IMR-90 (cell line): ENCODE results near the gene PHF11. TPM values are rescaled to one million over a fixed set of nuclear protein-coding genes. Genes with fewer than 3 reads are reported as not detected.
A peak's percentile ranks its signal among the peaks of the same experiment; 100 is the strongest.

Experiments
- ATAC-seq: fragments of 200-7000 bp; cut with Tn5 transposase; 2 replicates; pipeline ENCODE4 v1.9.1; 2020; ENCODE audit warnings: low read depth, mild to moderate bottlenecking, moderate library complexity
- BruUV-seq: library from RNA; stranded (reverse); fragments of 400-500 nt; replicated peaks from 2 replicates; lab custom pipeline; 2021; lab: Mats Ljungman, UMichigan
- CTCF ChIA-PET: fragments of 300-600 bp; formaldehyde crosslinking; extraction: SDS; loops from one replicate; lab custom pipeline; 2021; ENCODE audit warnings: antibody characterized with exemption; lab: Yijun Ruan, JAX
- POLR2A ChIA-PET: fragments of 300-600 bp; sonication (Branson Sonifier 250); formaldehyde crosslinking; loops from one replicate; lab custom pipeline; 2022; ENCODE audit warnings: antibody characterized with exemption; ENCODE audit not compliant: unreplicated experiment; lab: Charles Lee
- DNase-seq: peaks from one replicate; pipeline ENCODE4 v3.0.0; 2013
- H2AFZ ChIP-seq: replicated peaks from 2 replicates; pipeline ENCODE3; 2013; ENCODE audit warnings: low read length, mild to moderate bottlenecking; ENCODE audit not compliant: poor library complexity
- H2AK5ac ChIP-seq: 2 replicates; pipeline ENCODE4 v1.6.1; 2013; ENCODE audit warnings: low read depth, low read length, inconsistent platforms
- H2AK9ac ChIP-seq: replicated peaks from 2 replicates; pipeline ENCODE3; 2013; ENCODE audit warnings: mild to moderate bottlenecking, low read depth, low read length, moderate library complexity; ENCODE audit not compliant: poor library complexity
- H2BK120ac ChIP-seq: 2 replicates; pipeline ENCODE4 v1.6.1; 2013; ENCODE audit warnings: low read depth, low read length, inconsistent platforms
- H2BK15ac ChIP-seq: 3 replicates; pipeline ENCODE4 v1.6.1; 2013; ENCODE audit warnings: low read depth, low read length, inconsistent platforms
- H2BK20ac ChIP-seq: 2 replicates; pipeline ENCODE4 v1.6.1; 2013; ENCODE audit warnings: low read depth, mild to moderate bottlenecking, inconsistent platforms, low read length, moderate library complexity
- H2BK5ac ChIP-seq: 2 replicates; pipeline ENCODE4 v1.6.1; 2013; ENCODE audit warnings: mild to moderate bottlenecking, low read depth, low read length, inconsistent platforms; ENCODE audit not compliant: poor library complexity, severe bottlenecking
- H3K14ac ChIP-seq: replicated peaks from 2 replicates; pipeline ENCODE4 v1.6.1; 2013; ENCODE audit warnings: low read depth, low read length, inconsistent platforms
- H3K18ac ChIP-seq: 2 replicates; pipeline ENCODE4 v1.6.1; 2013; ENCODE audit warnings: low read depth, low read length, control low read depth
- H3K23ac ChIP-seq: 2 replicates; pipeline ENCODE4 v1.6.1; 2013; ENCODE audit warnings: low read depth, low read length, inconsistent platforms
- H3K27ac ChIP-seq: 2 replicates; pipeline ENCODE4 v1.5.1; 2013; ENCODE audit warnings: mild to moderate bottlenecking, control low read depth, low read length; ENCODE audit not compliant: insufficient read depth
- H3K27me3 ChIP-seq: 2 replicates; pipeline ENCODE4 v1.6.1; 2013; ENCODE audit warnings: low read length; ENCODE audit not compliant: control insufficient read depth, insufficient read depth
- H3K36me3 ChIP-seq: 2 replicates; pipeline ENCODE4 v1.6.1; 2013; ENCODE audit warnings: low read length, mixed read lengths; ENCODE audit not compliant: control insufficient read depth, insufficient read depth
- H3K4ac ChIP-seq: 2 replicates; pipeline ENCODE4 v1.6.1; 2013; ENCODE audit warnings: low read depth, low read length, inconsistent platforms
- H3K4me1 ChIP-seq: 2 replicates; pipeline ENCODE4 v1.6.1; 2013; ENCODE audit warnings: low read length, mixed read lengths; ENCODE audit not compliant: control insufficient read depth, insufficient read depth
- H3K4me2 ChIP-seq: 2 replicates; pipeline ENCODE4 v1.6.1; 2013; ENCODE audit warnings: low read depth, mild to moderate bottlenecking, control low read depth, low read length, moderate library complexity
- H3K4me3 ChIP-seq: 2 replicates; pipeline ENCODE4 v1.5.1; 2013; ENCODE audit warnings: low read depth, mild to moderate bottlenecking, control low read depth, low read length, moderate library complexity; ENCODE audit not compliant: insufficient read depth
- H3K56ac ChIP-seq: 2 replicates; pipeline ENCODE4 v1.6.1; 2013; ENCODE audit warnings: low read length, inconsistent platforms; ENCODE audit not compliant: insufficient read depth; ENCODE audit errors: extremely low read depth
- H3K79me1 ChIP-seq, 2 experiments: 2 replicates each; pipeline ENCODE4 v1.6.1; 2013; ENCODE audit warnings: low read length in 2 of 2, inconsistent platforms in 1 of 2, low read depth in 1 of 2
- H3K9ac ChIP-seq: 2 replicates; pipeline ENCODE4 v1.6.1; 2013; ENCODE audit warnings: low read depth, low read length, control low read depth
- H3K9me1 ChIP-seq: 2 replicates; pipeline ENCODE4 v1.6.1; 2013; ENCODE audit warnings: low read length, inconsistent platforms; ENCODE audit not compliant: insufficient read depth
- H3K9me3 ChIP-seq: 2 replicates; pipeline ENCODE4 v1.6.1; 2013; ENCODE audit warnings: low read length; ENCODE audit not compliant: control insufficient read depth, insufficient read depth
- H4K20me1 ChIP-seq: 2 replicates; pipeline ENCODE4 v1.6.1; 2013; ENCODE audit warnings: low read length, inconsistent platforms; ENCODE audit not compliant: insufficient read depth
- H4K5ac ChIP-seq: 2 replicates; pipeline ENCODE4 v1.6.1; 2013; ENCODE audit warnings: mild to moderate bottlenecking, low read depth, low read length, control low read depth
- H4K8ac ChIP-seq, 2 experiments: 2 replicates each; pipeline ENCODE4 v1.6.1; 2013; ENCODE audit warnings: low read depth in 2 of 2, low read length in 2 of 2, control low read depth in 1 of 2, inconsistent platforms in 1 of 2
- H4K91ac ChIP-seq: 2 replicates; pipeline ENCODE4 v1.6.1; 2013; ENCODE audit warnings: low read depth, low read length, inconsistent platforms; ENCODE audit not compliant: insufficient read depth
- CHD1 ChIP-seq: IDR thresholded peaks from 2 replicates; pipeline ENCODE4 v1.6.1; 2012; ENCODE audit warnings: low read depth, low read length, improper control_type of control experiment
- CTCF ChIP-seq: conservative IDR thresholded peaks from 2 replicates; pipeline ENCODE4 v1.5.1; 2012; ENCODE audit warnings: mild to moderate bottlenecking, low read depth, low read length, improper control_type of control experiment
- ELK1 ChIP-seq: fragments of 150-350 bp; IDR thresholded peaks from 2 replicates; pipeline ENCODE4 v1.6.1; 2016; ENCODE audit warnings: low read depth, mild to moderate bottlenecking, low read length, moderate library complexity, borderline replicate concordance
- MAFK ChIP-seq: IDR thresholded peaks from 2 replicates; pipeline ENCODE4 v1.6.1; 2012; ENCODE audit warnings: low read depth, low read length, improper control_type of control experiment
- MAZ ChIP-seq: IDR thresholded peaks from 2 replicates; pipeline ENCODE4 v1.6.1; 2012; ENCODE audit warnings: low read depth, mild to moderate bottlenecking, low read length, improper control_type of control experiment, moderate library complexity, borderline replicate concordance
- MXI1 ChIP-seq: IDR thresholded peaks from 2 replicates; pipeline ENCODE4 v1.6.1; 2012; ENCODE audit warnings: low read depth, mild to moderate bottlenecking, low read length, moderate library complexity, borderline replicate concordance
- POLR2A ChIP-seq: IDR thresholded peaks from 2 replicates; pipeline ENCODE4 v1.6.1; 2012; ENCODE audit warnings: mild to moderate bottlenecking, low read depth, low read length
- RAD21 ChIP-seq: IDR thresholded peaks from 2 replicates; pipeline ENCODE4 v1.6.1; 2012; ENCODE audit warnings: low read length, improper control_type of control experiment
- RCOR1 ChIP-seq: IDR thresholded peaks from 2 replicates; pipeline ENCODE4 v1.6.1; 2012; ENCODE audit warnings: mild to moderate bottlenecking, low read length, improper control_type of control experiment; ENCODE audit not compliant: insufficient replicate concordance
- WGBS, 2 experiments: methylation state at CpG; one replicate each; pipeline versions ENCODE4 v1.1.5 to v1.1.7; 2013; ENCODE audit warnings: missing lambda C conversion rate in 2 of 2; ENCODE audit not compliant: insufficient read length in 1 of 2; ENCODE audit errors: extremely low coverage in 2 of 2; 5-methylcytosine and 5-hydroxymethylcytosine counted together
- dilution Hi-C: fragments of 300-500 bp; cut with HindIII; formaldehyde crosslinking; loops from one replicate; pipeline ENCODE4 v1.14.3; 2018; ENCODE audit warnings: low sequenced_read_pairs; ENCODE audit not compliant: unreplicated experiment
- in situ Hi-C: fragments of 300-500 bp; cut with MboI; formaldehyde crosslinking; loops from 3 replicates; pipeline ENCODE4 v1.14.3; 2019; ENCODE audit warnings: low sequenced_read_pairs, inconsistent platforms, mixed read lengths
- intact Hi-C: fragments of 100-400 bp; cut with micrococcal nuclease; formaldehyde crosslinking; loops from 2 replicates; pipeline ENCODE4 v1.10.0; 2022
- polyA plus RNA-seq, 3 experiments: library from polyadenylated mRNA; depleted of rRNA; stranded (reverse); fragments of >200 nt; gene quantifications; 2 replicates each; pipeline ENCODE4 v1.2.3, GENCODE V29; 2012; ENCODE audit warnings: low replicate concordance in 1 of 3
- total RNA-seq: library from RNA; depleted of rRNA; stranded (reverse); fragments of >200 nt; gene quantifications from 2 replicates; pipeline ENCODE4 v1.2.3, GENCODE V29; 2012

PHF11 gene
- total and polyA plus RNA-seq, 2 of the 4 experiments (the other 2 are of a cell fraction) = 3.9 to 15.4 TPM

GRCh38 chr13:49456156-49456555 lies 39.6 kb upstream of the PHF11 start:
- no peak for TF ChIP-seq POLR2A
- no peak for TF ChIP-seq MAZ
- no peak for TF ChIP-seq MXI1
- TF ChIP-seq RAD21 = no peak
- no peak for TF ChIP-seq ELK1
- no peak for TF ChIP-seq RCOR1
- TF ChIP-seq CTCF = no peak
- no peak for TF ChIP-seq CHD1
- TF ChIP-seq MAFK = no peak
- H2AK9ac ChIP-seq = no peak overlapping the region
- ChIA-PET POLR2A (no interaction called here), CTCF (no interaction called here)
- H3K4me3 ChIP-seq = no peak overlapping the region
- H3K9ac ChIP-seq = no peak overlapping the region
- no peak overlapping the region for H4K91ac ChIP-seq
- H3K56ac ChIP-seq = no peak overlapping the region
- no peak overlapping the region; a peak in 2 of 4 replicates for H4K8ac ChIP-seq
- H3K79me1 ChIP-seq = peaks cover 16 to 40% of the 10 kb centered on the region in 2 experiments
- H3K27me3 ChIP-seq = no peaks in the 10 kb centered on the region
- no peaks in the 10 kb centered on the region for H4K20me1 ChIP-seq
- BruUV-seq = no TSS peak
- intact Hi-C loops (no loop called here), dilution Hi-C loops (no loop called here), in situ Hi-C loops (no loop called here)
- H2BK120ac ChIP-seq = peak overlapping the region; percentile 60; the same call in 1 of the 2 replicates
- peaks cover 2% of the 10 kb centered on the region; the same call in 1 of the 2 replicates for H3K36me3 ChIP-seq
- peak overlapping the region; percentile 55; the same call in 1 of the 2 replicates for H4K5ac ChIP-seq
- peak overlapping the region; percentile 44; the same call in 1 of the 3 replicates for H2BK15ac ChIP-seq
- H2AFZ ChIP-seq = no peak overlapping the region
- H3K27ac ChIP-seq = peak overlapping the region; percentile 33; the same call in 1 of the 2 replicates
- ATAC-seq (no peak), DNase-seq (peak; percentile 27)
- H3K14ac ChIP-seq = no peak overlapping the region; the same call in 1 of the 2 replicates
- peaks cover 14% of the 10 kb centered on the region for H3K4me1 ChIP-seq
- peaks cover 6% of the 10 kb centered on the region for H3K9me1 ChIP-seq
- H3K4me2 ChIP-seq = no peak overlapping the region
- H3K18ac ChIP-seq = peak overlapping the region; percentile 93
- H2AK5ac ChIP-seq = no peak overlapping the region
- no CpG with 5 or more reads among the region's 1 CpG for WGBS, 2 experiments
- peak overlapping the region; percentile 57; the same call in 1 of the 2 replicates for H2BK20ac ChIP-seq
- no peak overlapping the region for H3K4ac ChIP-seq
- peak overlapping the region; percentile 99 for H2BK5ac ChIP-seq
- H3K9me3 ChIP-seq = no peaks in the 10 kb centered on the region
- no peak overlapping the region for H3K23ac ChIP-seq
